ENCODE results near the gene CDK5. TPM values are rescaled to one million over a fixed set of nuclear protein-coding genes. Genes with fewer than 3 reads are reported as not detected.

CDK5 gene
- total RNA-seq, 1 experiment from 2014 or later = 13.6 TPM

GRCh38 chr7:151095828-151096475, 38.3 kb upstream of the CDK5 start:
- Histone ChIP-seq H3K27ac (ENCODE audit: low read length) (no peak overlapping the region), H3K79me2 (ENCODE audit: low read length) (no peaks in the 10 kb centered on the region)

GRCh38 chr7:151095123-151095797, 37.6 kb upstream of the CDK5 start:
- Histone ChIP-seq H3K27ac (ENCODE audit: low read length) (no peak overlapping the region), H3K9ac (ENCODE audit: low read length) (no peak overlapping the region), H3K27me3 (ENCODE audit: low read length) (no peaks in the 10 kb centered on the region), H3K9me2 (replicated peaks; ENCODE audit: insufficient read depth, low read length) (no peaks in the 10 kb centered on the region), H2AFZ (ENCODE audit: low read length) (no peak overlapping the region), H3K4me3 (ENCODE audit: low read length) (no peak overlapping the region), H3K79me2 (ENCODE audit: low read length) (no peaks in the 10 kb centered on the region), H3K4me1 (ENCODE audit: low read length) (no peaks in the 10 kb centered on the region), H4K20me1 (ENCODE audit: insufficient read depth, low read depth, low read length) (no peaks in the 10 kb centered on the region), H3K9me3 (ENCODE audit: low read length) (no peaks in the 10 kb centered on the region), H3K4me2 (ENCODE audit: low read depth, low read length, poor library complexity, severe bottlenecking) (no peak overlapping the region), H3K36me3 (ENCODE audit: insufficient read depth, low read length) (no peaks in the 10 kb centered on the region)
- DNase-seq = no peak

More at GRCh38 chr7:151095828-151096475, 38.3 kb upstream of the CDK5 start:
- Histone ChIP-seq H2AFZ (ENCODE audit: low read length) (no peak overlapping the region), H4K20me1 (ENCODE audit: insufficient read depth, low read depth, low read length) (no peaks in the 10 kb centered on the region), H3K27me3 (ENCODE audit: low read length) (no peaks in the 10 kb centered on the region), H3K4me3 (ENCODE audit: low read length) (no peak overlapping the region), H3K36me3 (ENCODE audit: insufficient read depth, low read length) (no peaks in the 10 kb centered on the region), H3K9ac (ENCODE audit: low read length) (no peak overlapping the region), H3K9me3 (ENCODE audit: low read length) (no peaks in the 10 kb centered on the region), H3K4me1 (ENCODE audit: low read length) (no peaks in the 10 kb centered on the region), H3K9me2 (replicated peaks; ENCODE audit: insufficient read depth, low read length) (no peaks in the 10 kb centered on the region), H3K4me2 (ENCODE audit: low read depth, low read length, poor library complexity, severe bottlenecking) (no peak overlapping the region)
- no peak for DNase-seq

GRCh38 chr7:151094675-151095074, 37.0 kb upstream of the CDK5 start:
- Histone ChIP-seq H3K27me3 (ENCODE audit: low read length) (no peaks in the 10 kb centered on the region), H3K9ac (ENCODE audit: low read length) (no peak overlapping the region), H3K79me2 (ENCODE audit: low read length) (no peaks in the 10 kb centered on the region), H3K36me3 (ENCODE audit: insufficient read depth, low read length) (no peaks in the 10 kb centered on the region), H3K9me2 (replicated peaks; ENCODE audit: insufficient read depth, low read length) (no peaks in the 10 kb centered on the region), H3K27ac (ENCODE audit: low read length) (no peak overlapping the region), H3K4me2 (ENCODE audit: low read depth, low read length, poor library complexity, severe bottlenecking) (no peak overlapping the region), H3K4me3 (ENCODE audit: low read length) (no peak overlapping the region), H3K4me1 (ENCODE audit: low read length) (no peaks in the 10 kb centered on the region), H4K20me1 (ENCODE audit: insufficient read depth, low read depth, low read length) (no peaks in the 10 kb centered on the region), H2AFZ (ENCODE audit: low read length) (no peak overlapping the region), H3K9me3 (ENCODE audit: low read length) (no peaks in the 10 kb centered on the region)
- DNase-seq = no peak

GRCh38 chr7:151093748-151094147, 36.1 kb upstream of the CDK5 start:
- H3K4me3 ChIP-seq (ENCODE audit: low read length) = no peak overlapping the region
- H3K9ac ChIP-seq (ENCODE audit: low read length) = no peak overlapping the region
- no peak overlapping the region for H2AFZ ChIP-seq (ENCODE audit: low read length)
- H3K36me3 ChIP-seq (ENCODE audit: insufficient read depth, low read length) = no peaks in the 10 kb centered on the region
- no peaks in the 10 kb centered on the region for H4K20me1 ChIP-seq (ENCODE audit: insufficient read depth, low read depth, low read length)
- no peaks in the 10 kb centered on the region for H3K9me2 ChIP-seq (replicated peaks; ENCODE audit: insufficient read depth, low read length)
- H3K4me1 ChIP-seq (ENCODE audit: low read length) = no peaks in the 10 kb centered on the region
- no peak overlapping the region for H3K4me2 ChIP-seq (ENCODE audit: low read depth, low read length, poor library complexity, severe bottlenecking)
- no peaks in the 10 kb centered on the region for H3K79me2 ChIP-seq (ENCODE audit: low read length)
- no peaks in the 10 kb centered on the region for H3K9me3 ChIP-seq (ENCODE audit: low read length)
- no peak overlapping the region for H3K27ac ChIP-seq (ENCODE audit: low read length)
- H3K27me3 ChIP-seq (ENCODE audit: low read length) = no peaks in the 10 kb centered on the region
- DNase-seq = no peak

GRCh38 chr7:151091988-151092387, 34.3 kb upstream of the CDK5 start:
- DNase-seq = no peak
- H2AFZ ChIP-seq (ENCODE audit: low read length) = no peak overlapping the region
- H3K9me2 ChIP-seq (replicated peaks; ENCODE audit: insufficient read depth, low read length) = no peaks in the 10 kb centered on the region
- no peaks in the 10 kb centered on the region for H3K4me1 ChIP-seq (ENCODE audit: low read length)
- H3K27ac ChIP-seq (ENCODE audit: low read length) = no peak overlapping the region
- H3K9me3 ChIP-seq (ENCODE audit: low read length) = no peaks in the 10 kb centered on the region
- H3K9ac ChIP-seq (ENCODE audit: low read length) = no peak overlapping the region
- H3K36me3 ChIP-seq (ENCODE audit: insufficient read depth, low read length) = no peaks in the 10 kb centered on the region
- no peak overlapping the region for H3K4me2 ChIP-seq (ENCODE audit: low read depth, low read length, poor library complexity, severe bottlenecking)
- no peaks in the 10 kb centered on the region for H3K79me2 ChIP-seq (ENCODE audit: low read length)
- H4K20me1 ChIP-seq (ENCODE audit: insufficient read depth, low read depth, low read length) = no peaks in the 10 kb centered on the region
- H3K27me3 ChIP-seq (ENCODE audit: low read length) = no peaks in the 10 kb centered on the region
- no peak overlapping the region for H3K4me3 ChIP-seq (ENCODE audit: low read length)

GRCh38 chr7:151091431-151091830, 33.7 kb upstream of the CDK5 start:
- no peaks in the 10 kb centered on the region for H3K9me2 ChIP-seq (replicated peaks; ENCODE audit: insufficient read depth, low read length)
- H2AFZ ChIP-seq (ENCODE audit: low read length) = no peak overlapping the region
- H3K9ac ChIP-seq (ENCODE audit: low read length) = no peak overlapping the region
- H3K27me3 ChIP-seq (ENCODE audit: low read length) = no peaks in the 10 kb centered on the region
- peak; percentile 69 for DNase-seq
- H3K79me2 ChIP-seq (ENCODE audit: low read length) = no peaks in the 10 kb centered on the region
- H4K20me1 ChIP-seq (ENCODE audit: insufficient read depth, low read depth, low read length) = no peaks in the 10 kb centered on the region
- no peaks in the 10 kb centered on the region for H3K4me1 ChIP-seq (ENCODE audit: low read length)
- H3K4me2 ChIP-seq (ENCODE audit: low read depth, low read length, poor library complexity, severe bottlenecking) = no peak overlapping the region
- no peaks in the 10 kb centered on the region for H3K9me3 ChIP-seq (ENCODE audit: low read length)
- no peak overlapping the region for H3K27ac ChIP-seq (ENCODE audit: low read length)
- H3K36me3 ChIP-seq (ENCODE audit: insufficient read depth, low read length) = no peaks in the 10 kb centered on the region
- no peak overlapping the region for H3K4me3 ChIP-seq (ENCODE audit: low read length)

GRCh38 chr7:151091003-151091402, 33.3 kb upstream of the CDK5 start:
- H3K4me1 ChIP-seq (ENCODE audit: low read length) = no peaks in the 10 kb centered on the region
- H3K9me2 ChIP-seq (replicated peaks; ENCODE audit: insufficient read depth, low read length) = no peaks in the 10 kb centered on the region
- no peaks in the 10 kb centered on the region for H3K79me2 ChIP-seq (ENCODE audit: low read length)
- H3K4me2 ChIP-seq (ENCODE audit: low read depth, low read length, poor library complexity, severe bottlenecking) = no peak overlapping the region
- no peak overlapping the region for H3K27ac ChIP-seq (ENCODE audit: low read length)
- no peaks in the 10 kb centered on the region for H3K27me3 ChIP-seq (ENCODE audit: low read length)
- no peak overlapping the region for H3K9ac ChIP-seq (ENCODE audit: low read length)
- H4K20me1 ChIP-seq (ENCODE audit: insufficient read depth, low read depth, low read length) = no peaks in the 10 kb centered on the region
- no peak overlapping the region for H3K4me3 ChIP-seq (ENCODE audit: low read length)
- no peaks in the 10 kb centered on the region for H3K9me3 ChIP-seq (ENCODE audit: low read length)
- H2AFZ ChIP-seq (ENCODE audit: low read length) = no peak overlapping the region
- no peaks in the 10 kb centered on the region for H3K36me3 ChIP-seq (ENCODE audit: insufficient read depth, low read length)
- no peak for DNase-seq

GRCh38 chr7:151089893-151090730, 32.4 kb upstream of the CDK5 start:
- Histone ChIP-seq H3K9ac (ENCODE audit: low read length) (no peak overlapping the region), H3K27me3 (ENCODE audit: low read length) (no peaks in the 10 kb centered on the region), H3K4me3 (ENCODE audit: low read length) (no peak overlapping the region), H3K79me2 (ENCODE audit: low read length) (no peaks in the 10 kb centered on the region), H4K20me1 (ENCODE audit: insufficient read depth, low read depth, low read length) (no peaks in the 10 kb centered on the region), H3K27ac (ENCODE audit: low read length) (no peak overlapping the region), H3K4me2 (ENCODE audit: low read depth, low read length, poor library complexity, severe bottlenecking) (no peak overlapping the region), H2AFZ (ENCODE audit: low read length) (no peak overlapping the region), H3K36me3 (ENCODE audit: insufficient read depth, low read length) (no peaks in the 10 kb centered on the region), H3K4me1 (ENCODE audit: low read length) (peaks cover 2% of the 10 kb centered on the region), H3K9me3 (ENCODE audit: low read length) (no peaks in the 10 kb centered on the region), H3K9me2 (replicated peaks; ENCODE audit: insufficient read depth, low read length) (no peaks in the 10 kb centered on the region)
- no peak for DNase-seq

All from Karpas-422 (cell line).